Gastrocnemius medialis (tissue), 4 donors: ENCODE results near the gene SLC6A1. TPM values are rescaled to one million over a fixed set of nuclear protein-coding genes. Genes with fewer than 3 reads are reported as not detected.

Source experiments
- ATAC-seq, 2 donors: fragments of 150-250 bp; one replicate each; pipeline ENCODE4 v1.9.1; 2016
- DNase-seq, 2 donors: peaks; one replicate each; pipeline ENCODE4 v3.0.0-alpha.2; 2019
- H3K27ac ChIP-seq, 4 donors: fragments of 200-600 bp; sonication (generic); 1 replicate in 1 of 4; 2 replicates in 3 of 4; pipeline ENCODE4 v1.5.1; 2016 to 2018; ENCODE audit warnings: mild to moderate bottlenecking in 2 of 4, moderate library complexity in 1 of 4
- H3K27me3 ChIP-seq, 3 donors: fragments of 200-600 bp; sonication (generic) in 2 of 3; 1 replicate in 1 of 3; 2 replicates in 2 of 3; pipeline versions ENCODE4 v1.5.1 to v1.6.0; 2016 to 2019; ENCODE audit warnings: mild to moderate bottlenecking in 1 of 3, moderate library complexity in 1 of 3
- H3K36me3 ChIP-seq, 2 donors: fragments of 200-600 bp; sonication (generic) in 1 of 2; one replicate each; pipeline ENCODE4 v1.5.1; 2017 to 2018
- H3K4me1 ChIP-seq, 2 donors: fragments of 200-600 bp; sonication (generic) in 1 of 2; one replicate each; pipeline ENCODE4 v1.5.1; 2016 to 2017; ENCODE audit warnings: mild to moderate bottlenecking in 2 of 2
- H3K4me3 ChIP-seq, 4 donors: fragments of 200-600 bp; sonication (generic) in 3 of 4; 1 replicate in 1 of 4; 2 replicates in 3 of 4; pipeline ENCODE4 v1.5.1; 2016 to 2019; ENCODE audit warnings: mild to moderate bottlenecking in 2 of 4
- H3K9me3 ChIP-seq, 3 donors: fragments of 200-600 bp; sonication (generic) in 2 of 3; 1 replicate in 1 of 3; 2 replicates in 2 of 3; pipeline ENCODE4 v1.5.1; 2016 to 2019
- POLR2A ChIP-seq, 2 donors: fragments of 450-650 bp; IDR thresholded peaks; one replicate each; pipeline ENCODE4 v1.6.1; 2017; ENCODE audit warnings: antibody characterized with exemption in 2 of 2, mild to moderate bottlenecking in 2 of 2, moderate library complexity in 2 of 2
- in situ Hi-C, 4 donors: fragments of 200-750 bp; cut with MboI; loops; one replicate each; pipeline versions ENCODE4 v1.15.0 to v1.8.0; 2017; ENCODE audit warnings: low sequenced_read_pairs in 4 of 4
- intact Hi-C: fragments of 100-400 bp; cut with DNase I; formaldehyde crosslinking; loops from one replicate; pipeline ENCODE4 v1.15.1; 2023; ENCODE audit warnings: low total_unique reads
- total RNA-seq, 4 donors: library from RNA; depleted of rRNA; stranded (reverse); fragments of >200 nt; gene quantifications; one replicate each; pipeline versions ENCODE4 v1.1.0 to v1.2.3, GENCODE V29; 2016
- TF ChIP-seq, protein P1 (sequence below), 5 experiments: fragments of 450-650 bp in 3 of 5; fragments of 200-600 bp in 2 of 5; sonication (generic) in 2 of 5; IDR thresholded peaks in 4 of 5; conservative IDR thresholded peaks in 1 of 5; 1 replicate in 4 of 5; 2 replicates in 1 of 5; pipeline ENCODE4 v1.5.1; 2016 to 2019; ENCODE audit warnings: antibody characterized with exemption in 5 of 5, mild to moderate bottlenecking in 3 of 5, moderate library complexity in 3 of 5

Gene SLC6A1
- total RNA-seq, 4 donors from 2014 or later = 0.23 to 0.36 (median 0.31) TPM

DNA sequence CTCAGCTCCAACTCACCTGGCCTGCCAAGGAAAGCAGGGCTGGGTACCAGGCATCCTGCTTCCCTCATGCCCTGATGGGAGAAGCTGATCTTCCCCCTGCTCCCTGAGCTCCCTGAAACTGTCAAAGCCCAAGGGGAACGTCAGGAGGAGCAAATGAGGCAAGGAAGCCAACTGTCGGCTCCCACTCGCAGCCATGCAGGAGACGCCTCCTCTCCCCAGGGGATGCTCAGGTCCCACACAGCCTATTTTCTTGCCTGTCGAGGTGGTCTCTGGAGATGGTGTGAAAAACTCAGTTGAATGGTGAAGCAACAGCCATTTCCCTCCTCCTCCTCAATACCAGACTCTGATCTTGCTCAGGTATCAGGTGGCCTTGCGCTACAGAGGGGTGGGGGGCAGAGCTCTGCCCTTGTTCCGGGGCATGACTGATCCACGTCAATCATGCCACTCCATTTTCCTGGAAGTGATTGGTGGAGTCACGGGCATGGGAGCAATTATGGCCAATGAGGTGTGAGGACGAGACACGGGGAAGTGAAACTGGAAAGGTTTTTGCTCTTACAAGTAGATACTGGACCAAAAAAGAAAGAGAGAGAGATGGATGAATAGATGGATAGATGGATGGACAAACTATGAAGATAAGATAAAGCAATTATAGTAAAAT is 58.2 kb downstream of the SLC6A1 start:
- no peak overlapping the region for H3K27ac ChIP-seq
- in situ Hi-C loops (loop anchor here (10.0 to 25.0 kb wide), 5 partner anchors 96 to 296 kb away; no protein-coding TSS in a partner anchor), intact Hi-C loops (no loop called here)
- no peaks in the 10 kb centered on the region for H3K36me3 ChIP-seq
- H3K27me3 ChIP-seq = peaks cover 0 to 5% (median 0%) of the 10 kb centered on the region in 3 donors
- ATAC-seq (no peak), DNase-seq (no peak)
- H3K4me3 ChIP-seq = no peak overlapping the region
- TF ChIP-seq, protein P1, sequence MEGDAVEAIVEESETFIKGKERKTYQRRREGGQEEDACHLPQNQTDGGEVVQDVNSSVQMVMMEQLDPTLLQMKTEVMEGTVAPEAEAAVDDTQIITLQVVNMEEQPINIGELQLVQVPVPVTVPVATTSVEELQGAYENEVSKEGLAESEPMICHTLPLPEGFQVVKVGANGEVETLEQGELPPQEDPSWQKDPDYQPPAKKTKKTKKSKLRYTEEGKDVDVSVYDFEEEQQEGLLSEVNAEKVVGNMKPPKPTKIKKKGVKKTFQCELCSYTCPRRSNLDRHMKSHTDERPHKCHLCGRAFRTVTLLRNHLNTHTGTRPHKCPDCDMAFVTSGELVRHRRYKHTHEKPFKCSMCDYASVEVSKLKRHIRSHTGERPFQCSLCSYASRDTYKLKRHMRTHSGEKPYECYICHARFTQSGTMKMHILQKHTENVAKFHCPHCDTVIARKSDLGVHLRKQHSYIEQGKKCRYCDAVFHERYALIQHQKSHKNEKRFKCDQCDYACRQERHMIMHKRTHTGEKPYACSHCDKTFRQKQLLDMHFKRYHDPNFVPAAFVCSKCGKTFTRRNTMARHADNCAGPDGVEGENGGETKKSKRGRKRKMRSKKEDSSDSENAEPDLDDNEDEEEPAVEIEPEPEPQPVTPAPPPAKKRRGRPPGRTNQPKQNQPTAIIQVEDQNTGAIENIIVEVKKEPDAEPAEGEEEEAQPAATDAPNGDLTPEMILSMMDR (IDR thresholded peaks at IDR 0.05 in 4 of 5, conservative IDR thresholded peaks at IDR 0.05 in 1 of 5) = no peak
- no peak for TF ChIP-seq POLR2A (IDR thresholded peaks at IDR 0.05)
- H3K9me3 ChIP-seq = no peaks in the 10 kb centered on the region
- no peaks in the 10 kb centered on the region for H3K4me1 ChIP-seq

DNA sequence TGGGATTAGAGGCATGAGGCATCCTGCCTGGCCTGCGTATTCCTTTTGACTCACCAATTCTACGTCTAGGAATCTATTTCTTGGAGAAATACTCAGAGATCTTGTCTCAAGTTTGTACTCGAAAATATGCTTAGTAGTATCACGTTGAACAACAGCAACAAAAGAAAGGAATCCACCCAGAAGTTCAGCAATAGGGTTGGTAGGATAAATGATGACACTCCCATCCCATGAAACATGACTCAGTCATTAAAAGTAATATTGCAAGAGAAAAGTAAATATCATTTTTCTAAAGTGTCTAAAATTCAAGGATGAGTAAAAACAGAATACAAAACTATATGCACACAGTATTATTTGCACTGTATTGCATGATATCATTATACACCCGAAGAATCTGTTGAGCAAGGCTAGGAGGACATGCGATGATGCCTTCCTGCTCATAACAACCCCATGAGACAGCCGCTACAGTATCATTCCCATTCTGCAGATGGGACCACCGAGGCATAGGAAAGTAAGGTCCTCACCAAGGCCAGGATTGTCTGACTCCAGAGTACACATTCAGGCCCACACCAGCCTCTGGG is 61.5 kb downstream of the SLC6A1 start:
- no peaks in the 10 kb centered on the region for H3K9me3 ChIP-seq
- H3K4me1 ChIP-seq = no peaks in the 10 kb centered on the region
- peaks cover 0 to 5% (median 5%) of the 10 kb centered on the region in 3 donors for H3K27me3 ChIP-seq
- TF ChIP-seq, protein P1 (IDR thresholded peaks at IDR 0.05 in 4 of 5, conservative IDR thresholded peaks at IDR 0.05 in 1 of 5) = no peak
- no peak for TF ChIP-seq POLR2A (IDR thresholded peaks at IDR 0.05)
- H3K36me3 ChIP-seq = no peaks in the 10 kb centered on the region
- ATAC-seq (no peak), DNase-seq (no peak)
- no peak overlapping the region for H3K4me3 ChIP-seq
- H3K27ac ChIP-seq = no peak overlapping the region
- intact Hi-C loops = no loop called here
- in situ Hi-C loops = loop anchor here (10.0 to 25.0 kb wide), 5 partner anchors 99 to 299 kb away; no protein-coding TSS in a partner anchor

DNA sequence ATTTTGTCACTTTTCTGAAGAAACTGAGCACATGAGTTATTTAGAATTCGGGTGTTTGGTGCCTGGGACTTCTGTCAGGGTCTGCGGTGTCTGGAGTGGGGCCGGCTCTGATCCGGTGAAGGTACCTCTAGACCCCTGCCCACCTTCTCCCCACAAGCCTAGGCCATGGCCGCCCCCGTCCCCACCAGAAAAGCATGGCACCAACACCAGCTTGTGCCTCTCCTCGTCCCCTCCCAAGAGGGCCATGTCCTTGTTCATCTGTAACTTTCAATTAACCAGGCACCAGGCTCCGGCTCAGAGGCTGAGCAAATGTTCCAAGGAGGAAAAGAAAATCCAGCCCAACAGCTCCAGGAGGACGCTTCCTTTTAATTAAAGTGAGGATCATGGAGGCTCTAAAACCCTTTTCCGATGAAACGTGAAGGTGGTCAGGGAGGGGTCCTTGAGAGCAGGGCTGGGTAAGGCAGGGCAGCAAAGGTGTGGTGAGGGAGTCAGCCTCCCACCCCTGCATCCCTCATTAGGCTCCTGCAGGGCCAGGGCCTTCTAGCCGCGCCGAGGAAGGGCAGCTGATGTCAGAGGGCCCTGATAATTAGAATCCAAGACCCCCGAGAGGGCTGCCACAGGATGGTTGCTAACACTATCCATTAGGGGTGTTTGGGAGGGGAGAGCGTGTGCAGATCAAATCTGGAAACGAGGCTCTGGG is 62.3 kb downstream of the SLC6A1 start:
- Histone ChIP-seq H3K36me3 (no peaks in the 10 kb centered on the region), H3K4me3 (no peak overlapping the region), H3K4me1 (no peaks in the 10 kb centered on the region), H3K27ac (no peak overlapping the region), H3K9me3 (no peaks in the 10 kb centered on the region), H3K27me3 (peaks cover 0 to 7% (median 5%) of the 10 kb centered on the region in 3 donors)
- in situ Hi-C loops (loop anchor here (5.0 to 25.0 kb wide), 7 partner anchors 100 to 300 kb away; no protein-coding TSS in a partner anchor), intact Hi-C loops (no loop called here)
- TF ChIP-seq POLR2A (IDR thresholded peaks at IDR 0.05) = no peak
- TF ChIP-seq, protein P1 (IDR thresholded peaks at IDR 0.05 in 4 of 5, conservative IDR thresholded peaks at IDR 0.05 in 1 of 5) = no peak
- ATAC-seq = no peak
- DNase-seq = no peak

DNA sequence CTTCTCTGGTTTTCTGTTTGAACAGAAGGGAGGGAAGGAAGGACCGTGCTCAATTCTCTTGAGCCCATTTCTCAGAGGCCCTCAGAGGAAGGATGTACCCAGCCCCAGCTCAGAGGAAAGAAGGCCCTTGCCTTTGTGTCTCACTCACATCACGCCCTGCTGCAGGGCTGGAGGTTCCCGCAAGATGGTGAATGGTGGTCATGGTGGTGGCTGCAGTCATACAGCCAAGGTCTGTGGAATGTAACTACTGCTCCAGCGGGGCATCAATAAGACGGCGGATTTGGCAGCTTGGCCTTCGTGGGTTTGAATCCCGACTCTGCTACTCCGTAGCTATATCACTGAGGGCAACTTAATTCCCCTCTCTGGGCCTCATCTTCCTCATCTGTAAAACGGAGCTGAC is 62.9 kb downstream of the SLC6A1 start:
- H3K27ac ChIP-seq = no peak overlapping the region
- H3K4me3 ChIP-seq = no peak overlapping the region
- no peaks in the 10 kb centered on the region for H3K36me3 ChIP-seq
- DNase-seq (no peak), ATAC-seq (no peak)
- TF ChIP-seq, protein P1 (IDR thresholded peaks at IDR 0.05 in 4 of 5, conservative IDR thresholded peaks at IDR 0.05 in 1 of 5) = no peak
- TF ChIP-seq POLR2A (IDR thresholded peaks at IDR 0.05) = no peak
- no peaks in the 10 kb centered on the region for H3K9me3 ChIP-seq
- H3K4me1 ChIP-seq = peaks cover 0 to under 1% of the 10 kb centered on the region in 2 donors
- intact Hi-C loops = no loop called here
- in situ Hi-C loops = loop anchor here (5.0 to 25.0 kb wide), 7 partner anchors 101 to 301 kb away; no protein-coding TSS in a partner anchor
- H3K27me3 ChIP-seq = peaks cover 0 to 7% (median 5%) of the 10 kb centered on the region in 3 donors
